HG02840 (cell line): Measurements from ENCODE around the gene ZNF200.
"Not testable (repeated sequence)": the region's sequence is repeated elsewhere in the genome, so short reads cannot be mapped to it uniquely, and the experiment has no call there.

Experiments
- ATAC-seq: cut with Tn5 transposase; IDR thresholded peaks from one replicate; pipeline ENCODE4 v1.9.1; 2021; ENCODE audit warnings: mild to moderate bottlenecking, moderate library complexity, moderate number of reproducible peaks; ENCODE audit not compliant: unreplicated experiment, low FRiP score

ZNF200 gene

GRCh38 chr16:3234857-3235561, at the start of gene ZNF200:
Gene ZNF200, minus strand, starts transcription at chr16:3235158. Its CDS starts 1,403 bp downstream, at chr16:3233755.
- ATAC-seq: peak; percentile 90

- ATAC-seq: no peak
These were observed 48.8 kb upstream of the ZNF200 start for GRCh38 chr16:3283543-3284447.

- peak; percentile 85 for ATAC-seq
These were observed 48.0 kb upstream of the ZNF200 start, which contains the start of gene ZNF263 for GRCh38 chr16:3282730-3283542. Gene ZNF263, plus strand, starts transcription at chr16:3283491. Its CDS starts 328 bp downstream, at chr16:3283819.

GRCh38 chr16:3282103-3282729, 47.3 kb upstream of the ZNF200 start:
- ATAC-seq: peak; percentile 16

GRCh38 chr16:3281222-3281820, 46.4 kb upstream of the ZNF200 start:
- no peak for ATAC-seq

GRCh38 chr16:3276679-3277078, 41.7 kb upstream of the ZNF200 start:
- ATAC-seq: no peak

GRCh38 chr16:3274947-3275346, 40.0 kb upstream of the ZNF200 start:
- ATAC-seq: no peak

- no peak for ATAC-seq
These were observed 39.5 kb upstream of the ZNF200 start for GRCh38 chr16:3274490-3274889.

GRCh38 chr16:3271281-3271680, 36.3 kb upstream of the ZNF200 start:
- ATAC-seq: not testable (repeated sequence)

GRCh38 chr16:3270718-3271117, 35.8 kb upstream of the ZNF200 start:
- ATAC-seq: not testable (repeated sequence)

GRCh38 chr16:3268294-3268693, 33.3 kb upstream of the ZNF200 start:
- no peak for ATAC-seq

GRCh38 chr16:3266873-3267537, 32.0 kb upstream of the ZNF200 start:
- ATAC-seq: no peak

GRCh38 chr16:3264137-3265036, 29.4 kb upstream of the ZNF200 start:
- ATAC-seq: peak; percentile 76

- no peak for ATAC-seq
These were observed 27.6 kb upstream of the ZNF200 start for GRCh38 chr16:3262517-3262916.

GRCh38 chr16:3259836-3260235, 24.9 kb upstream of the ZNF200 start:
- ATAC-seq: no peak

GRCh38 chr16:3256866-3257465, 22.0 kb upstream of the ZNF200 start:
- no peak for ATAC-seq

- ATAC-seq: no peak
These were observed 21.3 kb upstream of the ZNF200 start, which contains the start of gene MEFV for GRCh38 chr16:3256146-3256865. Gene MEFV, minus strand, starts transcription at chr16:3256633. Its CDS starts 46 bp downstream, at chr16:3256587.
